Suppressor macrophage (primary cell): ENCODE data around the gene SLC22A6.
"Not testable (repeated sequence)": the region's sequence is repeated elsewhere in the genome, so short reads cannot be mapped to it uniquely, and the experiment has no call there.

Source experiments
- DNase-seq, 4 experiments: peaks; one replicate each; pipeline ENCODE4 v3.0.0-alpha.2; 2020 to 2022

The SLC22A6 gene

GRCh38 chr11:62983536-62984199 lies 1.1 kb downstream of the SLC22A6 start:
- DNase-seq: no peak

GRCh38 chr11:62981743-62982142 lies 3.0 kb downstream of the SLC22A6 start:
- peak in 2 of 4 experiments; percentile 9 to 21 for DNase-seq

- peak in 2 of 4 experiments; percentile 12 to 15 for DNase-seq
Measured at GRCh38 chr11:62980133-62980760, 4.5 kb downstream of the SLC22A6 start.

GRCh38 chr11:62976109-62976508 lies 8.7 kb downstream of the SLC22A6 start:
- no peak for DNase-seq

GRCh38 chr11:62974848-62975522 lies 9.8 kb downstream of the SLC22A6 start:
- peak in 3 of 4 experiments; percentile 7 to 32 (median 21) for DNase-seq

- no peak for DNase-seq
Measured at GRCh38 chr11:62965574-62965973, 19.2 kb downstream of the SLC22A6 start.

GRCh38 chr11:62962391-62962790 lies 22.4 kb downstream of the SLC22A6 start:
- no peak for DNase-seq

- DNase-seq: no peak
Measured at GRCh38 chr11:62961017-62961570, 23.7 kb downstream of the SLC22A6 start.

- DNase-seq: no peak
Measured at GRCh38 chr11:62959422-62959980, 25.3 kb downstream of the SLC22A6 start.

GRCh38 chr11:62958547-62959421 lies 26.0 kb downstream of the SLC22A6 start:
- DNase-seq: peak in 1 of 4 experiments; percentile 5

- no peak for DNase-seq
Measured at GRCh38 chr11:62957147-62957546, 27.6 kb downstream of the SLC22A6 start.

GRCh38 chr11:62954478-62954877 lies 30.3 kb downstream of the SLC22A6 start:
- DNase-seq: no peak

- DNase-seq: no peak
Measured at GRCh38 chr11:62953811-62954210, 31.0 kb downstream of the SLC22A6 start.

- DNase-seq: no peak
Measured at GRCh38 chr11:62948765-62949320, 35.9 kb downstream of the SLC22A6 start.

- DNase-seq: not testable (repeated sequence)
Measured at GRCh38 chr11:62945538-62945937, 39.2 kb downstream of the SLC22A6 start.

- not testable (repeated sequence) for DNase-seq
Measured at GRCh38 chr11:62937528-62937927, 47.2 kb downstream of the SLC22A6 start.

- no peak for DNase-seq
Measured at GRCh38 chr11:62934496-62934785, 50.3 kb downstream of the SLC22A6 start.

GRCh38 chr11:62933750-62934495 lies 50.8 kb downstream of the SLC22A6 start:
- DNase-seq: no peak

GRCh38 chr11:62933285-62933684 lies 51.5 kb downstream of the SLC22A6 start:
- no peak for DNase-seq

GRCh38 chr11:62931499-62932278 lies 53.1 kb downstream of the SLC22A6 start:
- no peak for DNase-seq
